B cell (primary cell): Measurements from ENCODE around the gene TBXA2R. TPM values are rescaled to one million over a fixed set of nuclear protein-coding genes. Genes with fewer than 3 reads are reported as not detected.
A peak's percentile ranks its signal among the peaks of the same experiment; 100 is the strongest.

Experiments used
- ATAC-seq: fragments of 200-7000 bp; cut with Tn5 transposase; one replicate; pipeline ENCODE4 v1.10.0; 2021; ENCODE audit warnings: low read depth, mild to moderate bottlenecking, moderate number of reproducible peaks, moderate library complexity
- CTCF ChIA-PET: fragments of 350-600 bp; sonication (Branson Sonifier 250); formaldehyde crosslinking; loops from one replicate; lab custom pipeline; 2021; ENCODE audit warnings: antibody characterized with exemption, inconsistent platforms; lab: Charles Lee
- POLR2A ChIA-PET: fragments of 350-600 bp; sonication (Branson Sonifier 250); formaldehyde crosslinking; loops from one replicate; lab custom pipeline; 2021; ENCODE audit warnings: antibody characterized with exemption; lab: Charles Lee
- DNase-seq: peaks from one replicate; pipeline ENCODE4 v3.0.0; 2013
- H2AFZ ChIP-seq: 2 replicates; pipeline ENCODE4 v1.6.1; 2012; ENCODE audit warnings: mild to moderate bottlenecking, low read depth, low read length; ENCODE audit not compliant: insufficient read depth, poor library complexity, severe bottlenecking
- H3K27ac ChIP-seq, 2 donors: 1 replicate in 1 of 2; 2 replicates in 1 of 2; pipeline ENCODE4 v1.5.1; 2012 to 2013; ENCODE audit warnings: low read length in 2 of 2, mild to moderate bottlenecking in 2 of 2, moderate library complexity in 1 of 2
- H3K27me3 ChIP-seq, 4 experiments: fragments of 200-600 bp in 1 of 4; sonication (generic) in 1 of 4; replicated peaks in 1 of 4; 1 replicate in 2 of 4; 2 replicates in 2 of 4; pipeline versions ENCODE4 v1.6.1 to v1.7.0; 2013 to 2016; ENCODE audit warnings: low read length in 3 of 4, mild to moderate bottlenecking in 2 of 4, mixed read lengths in 1 of 4, moderate library complexity in 1 of 4; ENCODE audit not compliant: insufficient read depth in 4 of 4, control insufficient read depth in 3 of 4; ENCODE audit errors: control extremely low read depth in 1 of 4
- H3K36me3 ChIP-seq, 2 experiments: replicated peaks in 1 of 2; 1 replicate in 1 of 2; 2 replicates in 1 of 2; pipeline versions ENCODE4 v1.6.1 to v1.7.1; 2013; ENCODE audit warnings: low read length in 1 of 2; ENCODE audit not compliant: insufficient read depth in 2 of 2, control insufficient read depth in 1 of 2; ENCODE audit errors: control extremely low read depth in 1 of 2, extremely low read depth in 1 of 2
- H3K4me1 ChIP-seq, 2 donors: fragments of 200-600 bp in 1 of 2; sonication (generic) in 1 of 2; 1 replicate in 1 of 2; 2 replicates in 1 of 2; pipeline versions ENCODE4 v1.5.1 to v1.6.1; 2013 to 2017; ENCODE audit warnings: low read length in 2 of 2; ENCODE audit not compliant: control insufficient read depth in 2 of 2, insufficient read depth in 2 of 2
- H3K4me2 ChIP-seq: replicated peaks from 2 replicates; pipeline ENCODE3; 2012; ENCODE audit warnings: mild to moderate bottlenecking, low read depth, low read length; ENCODE audit not compliant: poor library complexity, severe bottlenecking
- H3K4me3 ChIP-seq, 5 experiments: fragments of 200-600 bp in 1 of 5; sonication (generic) in 1 of 5; 1 replicate in 3 of 5; 2 replicates in 2 of 5; pipeline versions ENCODE4 v1.5.1 to v1.7.0; 2011 to 2016; ENCODE audit warnings: low read length in 4 of 5, mild to moderate bottlenecking in 4 of 5, low read depth in 2 of 5, control low read depth in 1 of 5, moderate library complexity in 1 of 5; ENCODE audit not compliant: insufficient read depth in 1 of 5; ENCODE audit errors: control extremely low read depth in 1 of 5, extremely low read depth in 1 of 5
- H3K79me2 ChIP-seq: fragments of 200-600 bp; sonication (generic); one replicate; pipeline ENCODE4 v1.6.0; 2016; ENCODE audit warnings: low read length; ENCODE audit not compliant: control insufficient read depth, insufficient read depth
- H3K9ac ChIP-seq: fragments of 200-600 bp; sonication (generic); 2 replicates; pipeline ENCODE4 v1.6.1; 2017; ENCODE audit warnings: mild to moderate bottlenecking, low read length, moderate library complexity
- H3K9me3 ChIP-seq, 3 donors: one replicate each; pipeline versions ENCODE4 v1.6.1 to v1.7.1; 2013; ENCODE audit warnings: low read length in 2 of 3; ENCODE audit not compliant: control insufficient read depth in 2 of 3, insufficient read depth in 1 of 3; ENCODE audit errors: control extremely low read depth in 1 of 3
- H4K20me1 ChIP-seq: 2 replicates; pipeline ENCODE4 v1.6.0; 2012; ENCODE audit warnings: mild to moderate bottlenecking, low read length; ENCODE audit not compliant: insufficient read depth, control insufficient read depth, poor library complexity, severe bottlenecking
- H3K27ac Mint-ChIP-seq: one replicate; pipeline ENCODE4 v1.8.0; 2021; ENCODE audit warnings: mixed read lengths
- H3K27me3 Mint-ChIP-seq: one replicate; pipeline ENCODE4 v1.8.0; 2021; ENCODE audit warnings: mixed read lengths
- H3K4me1 Mint-ChIP-seq: one replicate; pipeline ENCODE4 v1.8.0; 2021; ENCODE audit warnings: mixed read lengths
- H3K4me3 Mint-ChIP-seq: one replicate; pipeline ENCODE4 v1.8.0; 2021; ENCODE audit warnings: mixed read lengths
- H3K9me3 Mint-ChIP-seq: one replicate; pipeline ENCODE4 v1.8.0; 2022; ENCODE audit warnings: mixed read lengths; ENCODE audit not compliant: insufficient read depth
- CTCF ChIP-seq: fragments of 200-600 bp; IDR thresholded peaks from one replicate; pipeline ENCODE4 v1.8.0; 2022; ENCODE audit warnings: antibody characterized with exemption, mild to moderate bottlenecking
- EZH2 ChIP-seq: IDR thresholded peaks from 2 replicates; pipeline ENCODE4 v1.6.1; 2012; ENCODE audit warnings: borderline replicate concordance, low read depth, mild to moderate bottlenecking, moderate library complexity, low read length; ENCODE audit not compliant: insufficient read depth, poor library complexity, severe bottlenecking
- WGBS: methylation state at CpG from one replicate; pipeline ENCODE4 v1.1.5; 2013; ENCODE audit warnings: missing lambda C conversion rate; ENCODE audit not compliant: insufficient coverage; 5-methylcytosine and 5-hydroxymethylcytosine counted together
- intact Hi-C: fragments of 100-400 bp; cut with micrococcal nuclease; formaldehyde crosslinking; loops from one replicate; pipeline ENCODE4 v1.10.0; 2022
- polyA plus RNA-seq: library from polyadenylated mRNA; depleted of rRNA; stranded (reverse); fragments of >200 nt; gene quantifications from 2 replicates; pipeline ENCODE4 v1.2.3, GENCODE V29; 2012
- total RNA-seq, 2 donors: library from RNA; stranded (reverse); fragments of 120-200 nt in 1 of 2; gene quantifications; 1 replicate in 1 of 2; 2 replicates in 1 of 2; pipeline versions ENCODE4 v1.2.3 to v1.2.4, GENCODE V29; 2013 to 2022

Gene TBXA2R
- total and polyA plus RNA-seq, 2 donors (not counting 1 experiment from before 2014, with no cell fraction given), result 3.9 to 7.9 TPM

DNA sequence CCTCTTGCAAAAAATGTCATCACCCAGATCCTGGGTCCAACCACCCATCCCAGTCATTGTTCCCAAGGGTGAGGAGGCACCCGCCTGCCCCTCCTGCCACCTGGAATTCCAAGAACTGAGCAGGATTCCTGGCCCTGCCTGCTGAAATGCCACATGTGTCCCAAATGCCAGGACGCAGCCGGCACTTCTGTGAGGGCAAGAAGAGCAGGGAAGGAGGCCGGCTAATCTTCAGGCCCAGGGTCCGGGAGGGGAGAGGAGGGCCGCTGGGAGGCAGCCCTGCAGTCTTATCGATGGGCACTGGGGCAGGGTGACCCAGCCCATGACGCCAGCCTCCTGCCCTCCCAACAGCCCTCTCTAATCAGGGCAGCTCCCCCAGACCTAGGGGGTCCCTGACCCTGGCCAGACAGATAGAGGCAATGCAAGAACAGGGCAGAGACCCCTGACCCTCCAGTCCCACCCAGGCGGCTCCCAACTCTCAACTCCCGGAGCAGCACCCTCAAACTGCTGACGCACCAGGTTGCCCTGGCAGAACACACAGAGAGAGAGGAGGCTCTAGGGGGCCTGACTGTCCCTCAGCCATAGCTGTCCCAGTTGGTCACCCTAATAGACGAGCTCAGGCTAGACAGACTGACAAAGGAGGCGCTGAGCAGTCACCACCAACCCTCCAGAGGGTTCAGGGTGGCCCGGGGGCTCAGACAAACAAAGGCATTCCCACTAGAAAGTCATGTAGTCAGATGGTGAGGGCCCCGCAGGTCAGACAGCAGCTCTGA lies 50.8 kb downstream of the TBXA2R start:
- no peaks in the 10 kb centered on the region for H3K27me3 Mint-ChIP-seq
- no peak for DNase-seq

More for the DNA sequence above, 50.8 kb downstream of the TBXA2R start:
- Histone ChIP-seq H3K4me3 (peak overlapping the region in 4 of 5 experiments; percentile 57 to 77 (median 72)), H3K27me3 (no peaks in the 10 kb centered on the region), H4K20me1 (peaks cover 25% of the 10 kb centered on the region), H3K9me3 (no peaks in the 10 kb centered on the region), H3K9ac (peak overlapping the region; percentile 72), H3K4me2 (peak overlapping the region; percentile 93), H3K36me3 (no peaks in the 10 kb centered on the region), H3K4me1 (peaks cover 46 to 65% of the 10 kb centered on the region in 2 donors), H2AFZ (no peak overlapping the region), H3K79me2 (peaks cover 57% of the 10 kb centered on the region), H3K27ac (peak overlapping the region in 1 of 2 donors; percentile 87)
- no peak for ATAC-seq
- Mint-ChIP-seq H3K4me1 (peaks cover 53% of the 10 kb centered on the region), H3K9me3 (no peaks in the 10 kb centered on the region), H3K4me3 (peak overlapping the region; percentile 99), H3K27ac (peak overlapping the region; percentile 94)
- intact Hi-C loops, result loop anchor here (5.0 kb wide), 2 partner anchors 51 to 206 kb away; partner anchors contain the start of genes APBA3, MRPL54 and TBXA2R
- CTCF ChIA-PET, result interaction anchor here (2.2 to 3.3 kb wide), 2 partner anchors 10 to 29 kb away, joined by 12 to 37 read pairs; partner anchors contain the start of gene GIPC3
- POLR2A ChIA-PET, result interaction anchor here (1.1 kb wide), 1 partner anchor 21 kb away, joined by 6 read pairs; no protein-coding TSS in a partner anchor
- 87% methylated on average over 14 of the region's 15 CpGs for WGBS
- TF ChIP-seq EZH2, result no peak
- no peak for TF ChIP-seq CTCF
